BLaER1 treated with 17β-estradiol and CSF1 and Interleukin-3, amounts not matched to agents 10 nM and 100 nM (cell line): ENCODE measurements around the gene GRK2.

Source experiments
- H3K27ac ChIP-seq, 11 experiments: shearing (Covaris generic); formaldehyde crosslinking; 2 replicates each; pipeline ENCODE4 v1.8.1; 2022
- H3K27me3 ChIP-seq, 11 experiments: shearing (Covaris generic); formaldehyde crosslinking; 2 replicates each; pipeline ENCODE4 v1.8.1; 2022
- H3K36me3 ChIP-seq, 11 experiments: shearing (Covaris generic); formaldehyde crosslinking; 2 replicates each; pipeline ENCODE4 v1.8.1; 2022
- H3K4me1 ChIP-seq, 10 experiments: shearing (Covaris generic); formaldehyde crosslinking; 2 replicates each; pipeline ENCODE4 v1.8.1; 2022
- H3K4me2 ChIP-seq, 11 experiments: shearing (Covaris generic); formaldehyde crosslinking; 2 replicates each; pipeline ENCODE4 v1.8.1; 2022
- H3K4me3 ChIP-seq, 10 experiments: shearing (Covaris generic); formaldehyde crosslinking; 2 replicates each; pipeline ENCODE4 v1.8.1; 2022
- H3K9ac ChIP-seq, 11 experiments: shearing (Covaris generic); formaldehyde crosslinking; 2 replicates each; pipeline ENCODE4 v1.8.1; 2022
- H3K9me3 ChIP-seq, 11 experiments: shearing (Covaris generic); formaldehyde crosslinking; replicated peaks in 1 of 11; 2 replicates each; pipeline ENCODE4 v1.8.1; 2022
- H4K20me1 ChIP-seq, 11 experiments: shearing (Covaris generic); formaldehyde crosslinking; 2 replicates each; pipeline ENCODE4 v1.8.1; 2022
- Cebpa-rat ChIP-seq, 11 experiments: shearing (Covaris generic); IDR thresholded peaks; 2 replicates each; pipeline ENCODE4 v1.8.1; 2022

Gene GRK2

GRCh38 chr11:67264877-67265632 is 1.2 kb upstream of the GRK2 start:
- peaks cover 61 to 74% (median 68%) of the 10 kb centered on the region in 10 experiments for H3K4me1 ChIP-seq
- peaks cover 0 to 23% (median 21%) of the 10 kb centered on the region in 11 experiments; a peak in 19 of 22 replicates for H3K27me3 ChIP-seq
- peaks cover 0 to 17% (median 10%) of the 10 kb centered on the region in 11 experiments; a peak in 10 of 22 replicates for H4K20me1 ChIP-seq
- peak overlapping the region in 10 of 11 experiments; percentile 19 to 100 (median 99); a peak in 14 of 22 replicates for H3K27ac ChIP-seq
- H3K9me3 ChIP-seq: no peaks in the 10 kb centered on the region
- H3K9ac ChIP-seq: peak overlapping the region in 7 of 11 experiments; percentile 93 to 100 (median 99); a peak in 9 of 22 replicates
- no peak for TF ChIP-seq Cebpa-rat (IDR thresholded peaks at IDR 0.05)
- no peak overlapping the region; a peak in 1 of 20 replicates for H3K4me3 ChIP-seq
- peaks cover 26 to 34% (median 33%) of the 10 kb centered on the region in 11 experiments for H3K36me3 ChIP-seq
- H3K4me2 ChIP-seq: peak overlapping the region; percentile 69 to 100 (median 86)

- H3K36me3 ChIP-seq: peaks cover 33 to 41% (median 39%) of the 10 kb centered on the region in 11 experiments
- no peak for TF ChIP-seq Cebpa-rat (IDR thresholded peaks at IDR 0.05)
- H3K4me2 ChIP-seq: peak overlapping the region; percentile 69 to 100 (median 86)
- H3K27me3 ChIP-seq: peaks cover 0 to 16% (median 14%) of the 10 kb centered on the region in 11 experiments; a peak in 19 of 22 replicates
- peaks cover 67 to 81% (median 74%) of the 10 kb centered on the region in 10 experiments for H3K4me1 ChIP-seq
- peaks cover 0 to 25% (median 18%) of the 10 kb centered on the region in 11 experiments; a peak in 12 of 22 replicates for H4K20me1 ChIP-seq
- H3K9ac ChIP-seq: peak overlapping the region; percentile 93 to 100 (median 99)
- peak overlapping the region; percentile 87 to 100 (median 99) for H3K4me3 ChIP-seq
- no peaks in the 10 kb centered on the region for H3K9me3 ChIP-seq
- H3K27ac ChIP-seq: peak overlapping the region; percentile 92 to 100 (median 99)
Observed at GRCh38 chr11:67265633-67266448, 432 bp upstream of the GRK2 start.

- H3K36me3 ChIP-seq: peaks cover 43 to 56% (median 48%) of the 10 kb centered on the region in 11 experiments
- peak overlapping the region; percentile 87 to 100 (median 99) for H3K4me3 ChIP-seq
- peak overlapping the region; percentile 99 to 100 (median 100) for H3K4me2 ChIP-seq
- peak overlapping the region; percentile 93 to 100 (median 99) for H3K9ac ChIP-seq
- H3K27me3 ChIP-seq: no peaks in the 10 kb centered on the region; a peak in 1 of 22 replicates
- H3K27ac ChIP-seq: peak overlapping the region; percentile 92 to 100 (median 99)
- no peaks in the 10 kb centered on the region for H3K9me3 ChIP-seq
- no peak for TF ChIP-seq Cebpa-rat (IDR thresholded peaks at IDR 0.05)
- H4K20me1 ChIP-seq: peaks cover 0 to 41% (median 33%) of the 10 kb centered on the region in 11 experiments; a peak in 13 of 22 replicates
- H3K4me1 ChIP-seq: peaks cover 74 to 84% (median 77%) of the 10 kb centered on the region in 10 experiments
Observed at GRCh38 chr11:67267188-67268080, 1.2 kb downstream of the GRK2 start.

GRCh38 chr11:67268081-67268961 is 2.0 kb downstream of the GRK2 start:
- H3K27ac ChIP-seq: peak overlapping the region; percentile 92 to 100 (median 99)
- peaks cover 47 to 65% (median 57%) of the 10 kb centered on the region in 11 experiments for H3K36me3 ChIP-seq
- peak overlapping the region; percentile 99 to 100 (median 100) for H3K4me2 ChIP-seq
- peak overlapping the region; percentile 93 to 100 (median 99) for H3K9ac ChIP-seq
- H3K4me1 ChIP-seq: peaks cover 75 to 84% (median 77%) of the 10 kb centered on the region in 10 experiments
- peak overlapping the region; percentile 87 to 100 (median 99) for H3K4me3 ChIP-seq
- TF ChIP-seq Cebpa-rat (IDR thresholded peaks at IDR 0.05): peak in 5 of 11 experiments; percentile 44 to 90 (median 55); a peak in 8 of 22 replicates
- H3K9me3 ChIP-seq: no peaks in the 10 kb centered on the region
- peaks cover 0 to 50% (median 42%) of the 10 kb centered on the region in 11 experiments; a peak in 13 of 22 replicates for H4K20me1 ChIP-seq
- H3K27me3 ChIP-seq: no peaks in the 10 kb centered on the region

- peak overlapping the region; percentile 93 to 100 (median 99) for H3K9ac ChIP-seq
- H3K4me2 ChIP-seq: peak overlapping the region; percentile 99 to 100 (median 100)
- H3K27me3 ChIP-seq: no peaks in the 10 kb centered on the region
- H3K36me3 ChIP-seq: peaks cover 47 to 70% (median 63%) of the 10 kb centered on the region in 11 experiments
- peaks cover 0 to 56% (median 46%) of the 10 kb centered on the region in 11 experiments; a peak in 13 of 22 replicates for H4K20me1 ChIP-seq
- H3K27ac ChIP-seq: peak overlapping the region; percentile 92 to 100 (median 99)
- H3K4me1 ChIP-seq: peaks cover 75 to 84% (median 77%) of the 10 kb centered on the region in 10 experiments
- no peaks in the 10 kb centered on the region for H3K9me3 ChIP-seq
- peak overlapping the region; percentile 87 to 100 (median 99) for H3K4me3 ChIP-seq
- no peak for TF ChIP-seq Cebpa-rat (IDR thresholded peaks at IDR 0.05)
Observed at GRCh38 chr11:67268962-67269268, 2.6 kb downstream of the GRK2 start.

- peak overlapping the region; percentile 87 to 100 (median 99) for H3K4me3 ChIP-seq
Observed at GRCh38 chr11:67269401-67270255, 3.4 kb downstream of the GRK2 start.

More at GRCh38 chr11:67269401-67270255, 3.4 kb downstream of the GRK2 start:
- H3K27ac ChIP-seq: peak overlapping the region; percentile 92 to 100 (median 99)
- H3K9me3 ChIP-seq: no peaks in the 10 kb centered on the region
- H3K27me3 ChIP-seq: no peaks in the 10 kb centered on the region
- peak overlapping the region; percentile 93 to 100 (median 99) for H3K9ac ChIP-seq
- H3K4me2 ChIP-seq: peak overlapping the region; percentile 99 to 100 (median 100)
- H4K20me1 ChIP-seq: peaks cover 0 to 61% (median 47%) of the 10 kb centered on the region in 11 experiments; a peak in 13 of 22 replicates
- H3K36me3 ChIP-seq: peaks cover 52 to 78% (median 70%) of the 10 kb centered on the region in 11 experiments
- H3K4me1 ChIP-seq: peaks cover 75 to 84% (median 77%) of the 10 kb centered on the region in 10 experiments
- TF ChIP-seq Cebpa-rat (IDR thresholded peaks at IDR 0.05): no peak
